GM19372 (cell line): Measurements from ENCODE around the gene C18orf63.
"Not testable (repeated sequence)": the region's sequence is repeated elsewhere in the genome, so short reads cannot be mapped to it uniquely, and the experiment has no call there.

Experiments used
- ATAC-seq: cut with Tn5 transposase; IDR thresholded peaks from one replicate; pipeline ENCODE4 v1.9.1; 2021; ENCODE audit warnings: mild to moderate bottlenecking, low read depth, moderate library complexity; ENCODE audit not compliant: unreplicated experiment

Gene C18orf63

GRCh38 chr18:74326231-74326630 lies 10.6 kb downstream of the C18orf63 start:
- no peak for ATAC-seq

GRCh38 chr18:74326791-74327190 lies 11.2 kb downstream of the C18orf63 start:
- ATAC-seq = not testable (repeated sequence)

- ATAC-seq = no peak
These were observed 12.6 kb downstream of the C18orf63 start for GRCh38 chr18:74328206-74328605.

- no peak for ATAC-seq
These were observed 14.1 kb downstream of the C18orf63 start for GRCh38 chr18:74329688-74330205.

- no peak for ATAC-seq
These were observed 15.8 kb downstream of the C18orf63 start for GRCh38 chr18:74331404-74331803.

- no peak for ATAC-seq
These were observed 17.5 kb downstream of the C18orf63 start for GRCh38 chr18:74333091-74333490.

- ATAC-seq = no peak
These were observed 18.7 kb downstream of the C18orf63 start for GRCh38 chr18:74334242-74334893.

GRCh38 chr18:74336656-74337055 lies 21.0 kb downstream of the C18orf63 start:
- no peak for ATAC-seq

GRCh38 chr18:74337155-74337911 lies 21.7 kb downstream of the C18orf63 start:
- no peak for ATAC-seq

GRCh38 chr18:74337912-74338309 lies 22.3 kb downstream of the C18orf63 start:
- no peak for ATAC-seq

- ATAC-seq = no peak
These were observed 26.9 kb downstream of the C18orf63 start for GRCh38 chr18:74342416-74343043.

GRCh38 chr18:74346206-74346605 lies 30.6 kb downstream of the C18orf63 start:
- ATAC-seq = no peak

GRCh38 chr18:74348581-74348980 lies 32.9 kb downstream of the C18orf63 start:
- ATAC-seq = no peak

- no peak for ATAC-seq
These were observed 35.7 kb downstream of the C18orf63 start for GRCh38 chr18:74351354-74351753.

GRCh38 chr18:74353169-74353775 lies 37.6 kb downstream of the C18orf63 start:
- no peak for ATAC-seq

GRCh38 chr18:74356959-74357358 lies 41.3 kb downstream of the C18orf63 start:
- no peak for ATAC-seq

- ATAC-seq = no peak
These were observed 45.4 kb downstream of the C18orf63 start for GRCh38 chr18:74360852-74361655.

GRCh38 chr18:74367905-74368304 lies 52.3 kb downstream of the C18orf63 start:
- no peak for ATAC-seq

GRCh38 chr18:74368901-74369705 lies 53.5 kb downstream of the C18orf63 start:
- ATAC-seq = no peak
